Lung (tissue), 12 donors: ENCODE results near the gene SCCPDH. TPM values are rescaled to one million over a fixed set of nuclear protein-coding genes. Genes with fewer than 3 reads are reported as not detected.

Experiments used
- ATAC-seq: fragments of 200-7000 bp; cut with Tn5 transposase; one replicate; pipeline ENCODE4 v1.9.1; 2020; ENCODE audit warnings: moderate number of reproducible peaks; ENCODE audit not compliant: insufficient read depth, low FRiP score
- DNase-seq, 3 donors: peaks; one replicate each; pipeline ENCODE4 v3.0.0-alpha.2; 2013 to 2017
- H3K27ac ChIP-seq, 2 donors: one replicate each; pipeline ENCODE4 v1.5.1; 2013; ENCODE audit warnings: mild to moderate bottlenecking in 2 of 2, moderate library complexity in 2 of 2, control low read depth in 1 of 2, inconsistent platforms in 1 of 2, low read depth in 1 of 2, low read length in 1 of 2
- H3K27me3 ChIP-seq, 3 donors: one replicate each; pipeline ENCODE4 v1.5.1; 2013; ENCODE audit warnings: low read length in 2 of 3; ENCODE audit not compliant: control insufficient read depth in 3 of 3, insufficient read depth in 3 of 3
- H3K36me3 ChIP-seq, 4 donors: one replicate each; pipeline ENCODE4 v1.5.1; 2013; ENCODE audit warnings: low read length in 4 of 4, mild to moderate bottlenecking in 1 of 4, moderate library complexity in 1 of 4; ENCODE audit not compliant: control insufficient read depth in 4 of 4, insufficient read depth in 4 of 4
- H3K4me1 ChIP-seq, 5 donors: one replicate each; pipeline ENCODE4 v1.5.1; 2013; ENCODE audit warnings: low read length in 5 of 5, mild to moderate bottlenecking in 2 of 5, moderate library complexity in 1 of 5; ENCODE audit not compliant: control insufficient read depth in 5 of 5, insufficient read depth in 5 of 5
- H3K4me3 ChIP-seq: one replicate; pipeline ENCODE4 v1.5.1; 2013; ENCODE audit warnings: mild to moderate bottlenecking, control low read depth, moderate library complexity
- H3K9ac ChIP-seq, 2 donors: one replicate each; pipeline ENCODE4 v1.5.1; 2013; ENCODE audit warnings: low read length in 2 of 2, control low read depth in 1 of 2; ENCODE audit not compliant: insufficient read depth in 1 of 2
- H3K9me3 ChIP-seq, 4 donors: one replicate each; pipeline ENCODE4 v1.5.1; 2013; ENCODE audit warnings: low read length in 3 of 4, mild to moderate bottlenecking in 1 of 4, moderate library complexity in 1 of 4; ENCODE audit not compliant: control insufficient read depth in 4 of 4, insufficient read depth in 3 of 4
- CTCF ChIP-seq: IDR thresholded peaks from 2 replicates; pipeline ENCODE4 v1.5.1; 2012; ENCODE audit warnings: mild to moderate bottlenecking; ENCODE audit errors: control extremely low read depth, extremely low read depth
- WGBS, 2 donors: extraction: QIAGEN DNeasy Blood & Tissue Kit; methylation state at CpG; one replicate each; pipeline ENCODE4 v1.1.7; 2013; 5-methylcytosine and 5-hydroxymethylcytosine counted together
- polyA plus RNA-seq, 2 donors: library from polyadenylated mRNA; stranded (reverse); fragments of 200-250 nt; gene quantifications; one replicate each; pipeline ENCODE4 v1.2.1, GENCODE V29; 2013
- total RNA-seq, 2 donors: library from RNA; depleted of rRNA in 1 of 2; stranded (reverse); fragments of >200 nt in 1 of 2; gene quantifications; one replicate each; pipeline ENCODE4 v1.2.1, GENCODE V29; 2014 to 2021
- donor health status: control.
- donor health status: control.
- donor health status: Bipolar disorder and iron deficiency.
- donor health status: healthy.
- donor health status: DM: yes; HTN: yes; CAD: no.

Gene SCCPDH
- total and polyA plus RNA-seq, 4 donors = 14.2 to 34.0 (median 24.8) TPM

GRCh38 chr1:246798107-246798506 lies 73.9 kb downstream of the SCCPDH start:
- peaks cover 0 to under 1% (median 0%) of the 10 kb centered on the region in 4 donors for H3K9me3 ChIP-seq
- H3K4me3 ChIP-seq = no peak overlapping the region
- no peak overlapping the region for H3K27ac ChIP-seq
- H3K9ac ChIP-seq = no peak overlapping the region
- no peak for ATAC-seq
- WGBS, 2 donors = 74 to 88% methylated on average over 4 of the region's 4 CpGs
- DNase-seq = no peak
- H3K27me3 ChIP-seq = no peaks in the 10 kb centered on the region
- no peak for TF ChIP-seq CTCF
- H3K4me1 ChIP-seq = peaks cover 0 to 18% (median 4%) of the 10 kb centered on the region in 5 donors
- H3K36me3 ChIP-seq = no peaks in the 10 kb centered on the region

GRCh38 chr1:246798606-246799496 lies 74.6 kb downstream of the SCCPDH start:
- Histone ChIP-seq H3K4me3 (no peak overlapping the region), H3K9ac (no peak overlapping the region), H3K27ac (no peak overlapping the region), H3K4me1 (peaks cover 0 to 18% (median 4%) of the 10 kb centered on the region in 5 donors), H3K9me3 (no peaks in the 10 kb centered on the region), H3K36me3 (no peaks in the 10 kb centered on the region), H3K27me3 (no peaks in the 10 kb centered on the region)
- ATAC-seq = no peak
- no peak for TF ChIP-seq CTCF
- 76 to 83% methylated on average over 22 of the region's 22 CpGs for WGBS, 2 donors
- DNase-seq = no peak

GRCh38 chr1:246800356-246800755 lies 76.1 kb downstream of the SCCPDH start:
- Histone ChIP-seq H3K9ac (no peak overlapping the region), H3K27me3 (peaks cover 0 to 3% (median 0%) of the 10 kb centered on the region in 3 donors), H3K36me3 (no peaks in the 10 kb centered on the region), H3K4me3 (no peak overlapping the region), H3K27ac (no peak overlapping the region), H3K9me3 (no peaks in the 10 kb centered on the region), H3K4me1 (peaks cover 0 to 8% (median 0%) of the 10 kb centered on the region in 5 donors)
- ATAC-seq = no peak
- 64 to 68% methylated on average over 3 of the region's 3 CpGs for WGBS, 2 donors
- DNase-seq = no peak
- no peak for TF ChIP-seq CTCF
